ENCODE data around the gene FCGR3A.
"Not testable (repeated sequence)": the region's sequence is repeated elsewhere in the genome, so short reads cannot be mapped to it uniquely, and the experiment has no call there.

FCGR3A gene

GRCh38 chr1:161549652-161550051, at the start of gene FCGR3A:
FCGR3A (minus strand) TSS chr1:161549818; CDS start chr1:161549736, 82 bp downstream.
- DNase-seq, result no peak

- not testable (repeated sequence) for DNase-seq
These were observed 47.5 kb upstream of the FCGR3A start for GRCh38 chr1:161597077-161597476.

- DNase-seq, result not testable (repeated sequence)
These were observed 46.0 kb upstream of the FCGR3A start for GRCh38 chr1:161595583-161595982.

GRCh38 chr1:161595173-161595572, 45.6 kb upstream of the FCGR3A start:
- not testable (repeated sequence) for DNase-seq

- not testable (repeated sequence) for DNase-seq
These were observed 44.8 kb upstream of the FCGR3A start for GRCh38 chr1:161594269-161594984.

- not testable (repeated sequence) for DNase-seq
These were observed 43.6 kb upstream of the FCGR3A start for GRCh38 chr1:161593092-161593755.

- not testable (repeated sequence) for DNase-seq
These were observed 43.0 kb upstream of the FCGR3A start for GRCh38 chr1:161592586-161592985.

GRCh38 chr1:161589920-161590319, 40.3 kb upstream of the FCGR3A start:
- DNase-seq, result not testable (repeated sequence)

GRCh38 chr1:161589365-161589764, 39.7 kb upstream of the FCGR3A start:
- DNase-seq, result not testable (repeated sequence)

GRCh38 chr1:161588596-161588995, 39.0 kb upstream of the FCGR3A start:
- not testable (repeated sequence) for DNase-seq

GRCh38 chr1:161582882-161583281, 33.3 kb upstream of the FCGR3A start:
- DNase-seq, result not testable (repeated sequence)

GRCh38 chr1:161580879-161581537, 31.4 kb upstream of the FCGR3A start:
- DNase-seq, result not testable (repeated sequence)

- DNase-seq, result not testable (repeated sequence)
These were observed 30.4 kb upstream of the FCGR3A start for GRCh38 chr1:161579856-161580507.

- not testable (repeated sequence) for DNase-seq
These were observed 27.1 kb upstream of the FCGR3A start for GRCh38 chr1:161576676-161577075.

GRCh38 chr1:161571703-161572102, 22.1 kb upstream of the FCGR3A start:
- DNase-seq, result not testable (repeated sequence)

- DNase-seq, result not testable (repeated sequence)
These were observed 17.0 kb upstream of the FCGR3A start for GRCh38 chr1:161566602-161566960.

- DNase-seq, result not testable (repeated sequence)
These were observed 13.9 kb upstream of the FCGR3A start for GRCh38 chr1:161563522-161563921.

GRCh38 chr1:161562441-161562840, 12.8 kb upstream of the FCGR3A start:
- DNase-seq, result not testable (repeated sequence)

- DNase-seq, result not testable (repeated sequence)
These were observed 11.5 kb upstream of the FCGR3A start for GRCh38 chr1:161560960-161561715.

GRCh38 chr1:161557506-161558450, 8.2 kb upstream of the FCGR3A start:
- DNase-seq, result not testable (repeated sequence)

GRCh38 chr1:161556990-161557389, 7.4 kb upstream of the FCGR3A start:
- not testable (repeated sequence) for DNase-seq

All from activated CD4-positive, alpha-beta T cell treated with anti-CD3 and anti-CD28 coated beads for 48 hours (primary cell).